Bronchial epithelial cell (primary cell): ENCODE measurements around the gene GPR161. TPM values are rescaled to one million over a fixed set of nuclear protein-coding genes. Genes with fewer than 3 reads are reported as not detected.

Experiments used
- DNase-seq: peaks from one replicate; pipeline ENCODE4 v3.0.0-alpha.2; 2010; ENCODE audit warnings: low read depth
- FAIRE-seq: peaks from 2 replicates; lab custom pipeline; 2011; peaks lifted over from hg19 to GRCh38; lab: Jason Lieb, UNC
- H3K27me3 ChIP-seq: 2 replicates; pipeline ENCODE4 v1.5.1; 2011; ENCODE audit warnings: low read length; ENCODE audit not compliant: control insufficient read depth, insufficient read depth
- H3K36me3 ChIP-seq: 2 replicates; pipeline ENCODE4 v1.5.1; 2011; ENCODE audit warnings: low read length; ENCODE audit not compliant: control insufficient read depth, insufficient read depth
- H3K4me3 ChIP-seq: 2 replicates; pipeline ENCODE4 v1.5.1; 2011; ENCODE audit warnings: mild to moderate bottlenecking, low read depth, low read length, control low read depth
- CTCF ChIP-seq: IDR thresholded peaks from 2 replicates; pipeline ENCODE4 v1.5.1; 2011; ENCODE audit warnings: mild to moderate bottlenecking, moderate library complexity, low read length, control low read depth, inconsistent platforms; ENCODE audit not compliant: insufficient read depth, severe bottlenecking
- total RNA-seq: library from RNA; depleted of rRNA; stranded (reverse); fragments of >200 nt; gene quantifications from 2 replicates; pipeline ENCODE4 v1.2.1, GENCODE V29; 2014

Gene GPR161
- total RNA-seq, 1 donor from 2014 or later: 8.2 TPM

DNA sequence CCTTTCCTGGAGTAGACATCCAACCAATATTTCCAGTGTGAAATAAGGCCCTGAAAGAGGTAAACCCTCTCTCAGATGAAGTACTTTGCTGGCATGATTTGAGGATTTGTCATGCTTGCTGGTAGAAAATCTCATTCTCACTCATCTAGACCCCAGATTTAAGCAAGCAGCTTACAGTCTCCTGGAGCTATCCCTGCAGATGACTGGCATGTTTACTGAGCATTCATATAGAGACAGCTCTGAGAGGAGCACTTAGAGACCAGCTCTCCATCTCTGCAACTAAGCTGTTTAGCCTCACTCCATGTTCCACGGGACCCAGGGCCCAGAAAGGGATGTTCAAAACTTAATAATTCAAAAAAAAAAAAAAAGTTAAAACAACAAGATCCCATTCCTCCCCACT lies 34.2 kb downstream of the GPR161 start:
- H3K4me3 ChIP-seq: no peak overlapping the region
- DNase-seq (no peak), FAIRE-seq (no peak)
- H3K27me3 ChIP-seq: no peaks in the 10 kb centered on the region
- TF ChIP-seq CTCF: no peak
- peaks cover 1% of the 10 kb centered on the region for H3K36me3 ChIP-seq

GRCh38 chr1:168101336-168101735 lies 35.4 kb downstream of the GPR161 start:
- DNase-seq (no peak), FAIRE-seq (no peak)
- no peak overlapping the region for H3K4me3 ChIP-seq
- no peak for TF ChIP-seq CTCF
- no peaks in the 10 kb centered on the region for H3K27me3 ChIP-seq
- peaks cover 1% of the 10 kb centered on the region for H3K36me3 ChIP-seq

DNA sequence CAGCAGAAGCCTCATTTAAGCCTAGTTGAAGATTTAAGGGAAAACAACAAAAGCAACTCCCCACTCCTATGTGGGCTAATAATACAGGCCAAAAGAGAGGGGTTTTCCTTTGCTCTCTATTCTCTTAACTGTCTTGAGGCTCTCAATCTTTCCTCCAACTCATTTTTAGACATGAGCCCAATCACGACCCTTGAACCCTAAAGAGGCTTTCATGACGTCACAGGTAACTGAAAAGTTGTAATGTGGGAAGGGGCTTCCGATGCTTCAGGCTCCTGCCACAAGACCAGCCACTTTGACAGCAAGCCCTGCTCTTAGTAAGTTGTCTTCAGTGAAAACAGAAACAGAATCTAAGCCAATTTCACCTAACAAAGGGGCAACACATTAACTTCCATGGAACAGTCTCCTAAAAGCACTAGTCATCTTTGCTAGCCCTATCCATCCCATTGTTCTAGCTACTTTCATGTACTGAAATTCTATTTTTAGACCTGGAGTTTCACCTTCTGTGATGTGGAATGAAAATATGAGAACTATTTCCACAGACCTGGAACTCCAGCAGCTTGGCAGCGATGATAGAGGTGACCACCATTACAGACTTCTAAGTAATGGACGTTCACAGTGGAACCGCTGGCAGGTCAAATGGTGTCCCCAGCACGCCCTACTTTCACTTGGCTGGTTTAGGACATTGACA lies 36.3 kb downstream of the GPR161 start:
- Histone ChIP-seq H3K27me3 (no peaks in the 10 kb centered on the region), H3K4me3 (no peak overlapping the region), H3K36me3 (peaks cover 1% of the 10 kb centered on the region)
- DNase-seq (no peak), FAIRE-seq (no peak)
- no peak for TF ChIP-seq CTCF

DNA sequence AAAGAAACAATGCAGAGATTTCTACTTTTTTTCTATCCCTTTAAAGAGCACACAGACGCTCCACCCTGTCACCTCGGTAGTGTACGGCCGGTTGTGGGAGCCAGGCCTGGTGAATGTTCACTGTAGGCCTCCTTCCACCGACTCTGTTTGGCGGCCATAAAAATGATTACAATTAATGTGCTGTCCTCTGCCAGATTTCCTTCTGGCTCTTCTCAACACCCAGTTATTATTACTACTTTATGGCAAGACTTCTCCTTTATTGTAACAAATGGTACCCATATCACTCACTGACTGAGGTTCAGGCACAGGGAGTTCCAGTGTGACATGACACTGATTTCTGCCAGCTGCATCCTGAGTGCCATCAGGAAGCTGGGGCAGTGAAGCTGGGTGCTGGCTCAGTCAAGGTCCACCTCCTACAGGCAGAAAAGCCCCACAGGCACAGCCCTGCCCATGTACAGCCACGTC lies 37.4 kb downstream of the GPR161 start:
- Histone ChIP-seq H3K27me3 (no peaks in the 10 kb centered on the region), H3K36me3 (peaks cover 1% of the 10 kb centered on the region), H3K4me3 (no peak overlapping the region)
- DNase-seq: no peak
- FAIRE-seq: no peak
- no peak for TF ChIP-seq CTCF

- Histone ChIP-seq H3K36me3 (peaks cover 1% of the 10 kb centered on the region), H3K4me3 (no peak overlapping the region), H3K27me3 (no peaks in the 10 kb centered on the region)
- FAIRE-seq: peak; percentile 36
- TF ChIP-seq CTCF: no peak
- DNase-seq: no peak
Observed at GRCh38 chr1:168098534-168099320, 38.0 kb downstream of the GPR161 start.
